Prostate gland (tissue), 2 donors: ENCODE results near the gene GRIN1. TPM values are rescaled to one million over a fixed set of nuclear protein-coding genes. Genes with fewer than 3 reads are reported as not detected.

Experiments
- DNase-seq: peaks from one replicate; pipeline ENCODE4 v3.0.0-alpha.2; 2019; ENCODE audit warnings: low spot score
- H3K27ac ChIP-seq, 2 donors: fragments of 200-600 bp; sonication (generic); 2 replicates each; pipeline ENCODE4 v1.5.1; 2017 to 2019
- H3K27me3 ChIP-seq: fragments of 200-600 bp; sonication (generic); replicated peaks from 2 replicates; pipeline ENCODE4 v1.5.1; 2019; ENCODE audit not compliant: insufficient read depth
- H3K36me3 ChIP-seq, 2 donors: fragments of 200-600 bp; sonication (generic); 1 replicate in 1 of 2; 2 replicates in 1 of 2; pipeline versions ENCODE4 v1.5.1 to v1.8.1; 2017 to 2019
- H3K4me1 ChIP-seq: fragments of 200-600 bp; sonication (generic); replicated peaks from 2 replicates; pipeline ENCODE4 v1.5.1; 2019
- H3K4me3 ChIP-seq, 2 donors: fragments of 200-600 bp; sonication (generic); 2 replicates each; pipeline ENCODE4 v1.5.1; 2017 to 2019
- H3K9me3 ChIP-seq: fragments of 200-600 bp; sonication (generic); 2 replicates; pipeline ENCODE4 v1.5.1; 2017
- POLR2A ChIP-seq: fragments of 450-650 bp; IDR thresholded peaks from one replicate; pipeline ENCODE4 v1.6.1; 2016; ENCODE audit warnings: antibody characterized with exemption, mild to moderate bottlenecking
- POLR2AphosphoS5 ChIP-seq: sonication (generic); formaldehyde crosslinking; IDR thresholded peaks from one replicate; pipeline ENCODE4 v1.6.1; 2017; ENCODE audit warnings: antibody characterized with exemption
- WGBS: methylation state at CpG from one replicate; pipeline ENCODE4 v1.1.5; 2018; 5-methylcytosine and 5-hydroxymethylcytosine counted together
- intact Hi-C: fragments of 100-400 bp; cut with DNase I; formaldehyde crosslinking; loops from one replicate; pipeline ENCODE4 v1.14.2; 2022
- total RNA-seq, 2 donors: library from RNA; depleted of rRNA; stranded (reverse); fragments of >200 nt; gene quantifications; one replicate each; pipeline ENCODE4 v1.1.0, GENCODE V29; 2016
- TF ChIP-seq, protein P1 (sequence below), 4 experiments: fragments of 200-600 bp in 2 of 4; fragments of 450-650 bp in 2 of 4; sonication (generic) in 2 of 4; IDR thresholded peaks; 1 replicate in 3 of 4; 2 replicates in 1 of 4; pipeline ENCODE4 v1.5.1; 2016 to 2019; ENCODE audit warnings: antibody characterized with exemption in 4 of 4, mild to moderate bottlenecking in 2 of 4, moderate library complexity in 2 of 4

The GRIN1 gene
- total RNA-seq, 2 donors from 2014 or later = 0.59 to 1.8 TPM

DNA sequence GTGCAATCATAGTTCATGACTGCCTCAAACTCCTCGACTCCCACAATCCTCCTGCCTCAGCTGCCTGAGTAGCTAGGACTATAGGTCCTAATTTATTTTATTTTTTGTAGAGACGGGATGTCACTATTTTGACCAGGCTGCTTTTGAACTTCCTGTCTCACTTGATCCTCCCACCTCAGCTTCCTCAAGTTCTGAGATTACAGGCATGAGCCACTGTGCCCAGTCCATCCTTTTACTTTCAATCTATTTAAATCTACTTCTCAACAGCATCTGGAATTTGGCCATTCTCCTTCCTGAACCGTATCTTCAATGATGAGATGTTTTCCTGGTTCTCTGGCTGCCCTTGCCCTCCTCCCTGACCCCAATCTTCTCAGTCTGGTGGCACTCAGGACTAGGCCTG is 12.2 kb upstream of the GRIN1 start:
- 60% methylated on average over 3 of the region's 3 CpGs for WGBS

DNA sequence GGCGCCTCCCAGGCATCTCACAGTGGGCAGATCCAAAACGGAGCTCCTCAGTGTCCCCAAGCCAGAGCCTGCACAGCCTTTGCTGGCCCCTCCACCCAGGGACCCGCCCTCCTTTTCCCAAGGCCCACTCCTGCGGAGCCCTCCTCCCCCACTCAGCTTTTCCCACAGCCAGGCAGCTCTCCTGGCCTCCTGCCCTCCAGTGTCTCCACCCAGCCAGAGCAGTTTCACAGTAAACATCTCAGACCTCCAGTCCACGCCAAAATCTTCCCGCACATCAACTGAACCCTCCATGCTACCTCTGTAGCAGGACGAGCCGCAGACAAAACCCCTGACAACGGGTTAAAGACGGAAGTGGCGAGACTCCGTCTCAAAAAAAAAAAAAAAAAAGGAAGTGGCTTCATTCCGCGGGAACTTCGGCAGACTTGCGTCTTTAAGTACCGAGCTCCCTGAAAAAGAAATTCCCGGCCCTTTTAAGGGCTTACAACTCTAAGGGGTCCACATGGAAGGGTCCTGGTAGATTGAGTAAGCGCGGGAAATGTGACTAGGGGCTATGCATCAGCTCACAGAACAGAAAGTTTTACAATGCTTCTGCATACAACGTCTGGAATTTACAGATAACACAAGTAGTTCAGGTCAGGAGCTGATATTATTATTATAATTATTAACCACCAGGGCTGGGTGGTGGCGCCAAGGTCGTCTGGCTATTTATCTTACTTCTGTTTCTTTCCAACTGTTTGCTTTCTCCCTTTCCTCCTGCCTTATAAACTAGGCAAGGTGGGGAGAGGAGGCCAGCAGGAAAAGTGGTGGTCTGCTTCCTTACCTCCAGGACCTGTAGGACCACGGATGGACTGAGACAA is 11.4 kb upstream of the GRIN1 start:
- H3K9me3 ChIP-seq = no peaks in the 10 kb centered on the region
- H3K27ac ChIP-seq = peak overlapping the region in 1 of 2 donors; percentile 11
- H3K4me1 ChIP-seq = peaks cover 4% of the 10 kb centered on the region
- DNase-seq = no peak
- no peak overlapping the region for H3K4me3 ChIP-seq
- intact Hi-C loops = no loop called here
- H3K36me3 ChIP-seq = no peaks in the 10 kb centered on the region
- H3K27me3 ChIP-seq = no peaks in the 10 kb centered on the region
- WGBS = 48% methylated on average over 24 of the region's 24 CpGs
- no peak for TF ChIP-seq POLR2AphosphoS5
- TF ChIP-seq POLR2A = no peak
- TF ChIP-seq, protein P1, sequence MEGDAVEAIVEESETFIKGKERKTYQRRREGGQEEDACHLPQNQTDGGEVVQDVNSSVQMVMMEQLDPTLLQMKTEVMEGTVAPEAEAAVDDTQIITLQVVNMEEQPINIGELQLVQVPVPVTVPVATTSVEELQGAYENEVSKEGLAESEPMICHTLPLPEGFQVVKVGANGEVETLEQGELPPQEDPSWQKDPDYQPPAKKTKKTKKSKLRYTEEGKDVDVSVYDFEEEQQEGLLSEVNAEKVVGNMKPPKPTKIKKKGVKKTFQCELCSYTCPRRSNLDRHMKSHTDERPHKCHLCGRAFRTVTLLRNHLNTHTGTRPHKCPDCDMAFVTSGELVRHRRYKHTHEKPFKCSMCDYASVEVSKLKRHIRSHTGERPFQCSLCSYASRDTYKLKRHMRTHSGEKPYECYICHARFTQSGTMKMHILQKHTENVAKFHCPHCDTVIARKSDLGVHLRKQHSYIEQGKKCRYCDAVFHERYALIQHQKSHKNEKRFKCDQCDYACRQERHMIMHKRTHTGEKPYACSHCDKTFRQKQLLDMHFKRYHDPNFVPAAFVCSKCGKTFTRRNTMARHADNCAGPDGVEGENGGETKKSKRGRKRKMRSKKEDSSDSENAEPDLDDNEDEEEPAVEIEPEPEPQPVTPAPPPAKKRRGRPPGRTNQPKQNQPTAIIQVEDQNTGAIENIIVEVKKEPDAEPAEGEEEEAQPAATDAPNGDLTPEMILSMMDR (IDR thresholded peaks at IDR 0.05) = no peak

More for the DNA sequence above, 12.2 kb upstream of the GRIN1 start:
- Histone ChIP-seq H3K36me3 (no peaks in the 10 kb centered on the region), H3K9me3 (no peaks in the 10 kb centered on the region), H3K27me3 (no peaks in the 10 kb centered on the region), H3K4me1 (peaks cover 4% of the 10 kb centered on the region), H3K4me3 (no peak overlapping the region), H3K27ac (peak overlapping the region in 1 of 2 donors; percentile 11)
- TF ChIP-seq POLR2AphosphoS5 = no peak
- TF ChIP-seq POLR2A = no peak
- TF ChIP-seq, protein P1 (IDR thresholded peaks at IDR 0.05) = no peak
- intact Hi-C loops = no loop called here
- no peak for DNase-seq

DNA sequence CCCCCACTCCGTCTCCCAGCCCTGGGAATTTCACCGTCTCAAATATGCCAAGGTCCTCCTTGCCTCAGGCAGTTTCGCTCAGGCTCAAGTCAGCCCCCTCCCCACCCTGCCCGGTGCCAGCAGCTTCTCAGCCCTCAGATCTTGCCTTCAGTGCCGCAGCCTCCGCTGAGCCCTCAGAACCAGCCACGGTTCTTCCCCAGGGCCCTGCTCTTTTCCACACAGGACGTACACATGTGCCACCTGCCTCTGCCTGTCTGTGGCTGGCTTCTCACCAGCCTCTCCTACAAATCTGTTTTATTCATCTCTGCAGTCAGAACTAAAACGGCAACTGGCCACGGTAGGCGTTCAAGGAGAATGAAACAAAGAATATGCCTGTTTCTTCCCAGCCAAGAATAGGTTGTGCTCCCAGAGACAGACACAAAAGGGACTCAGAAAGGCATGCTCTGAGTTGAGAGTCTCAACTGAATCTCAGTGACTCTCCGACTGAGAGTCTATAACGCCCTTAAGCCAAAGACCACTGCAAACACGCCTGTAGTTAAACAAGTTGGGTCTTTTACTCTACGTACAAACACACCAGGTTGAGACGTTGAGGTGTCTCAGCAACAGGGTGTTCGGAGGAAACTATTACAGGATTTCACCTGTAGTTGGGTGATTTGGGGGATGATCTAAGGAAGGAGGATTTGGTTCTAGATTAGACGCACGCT is 10.6 kb upstream of the GRIN1 start:
- Histone ChIP-seq H3K27me3 (no peaks in the 10 kb centered on the region), H3K4me3 (peak overlapping the region in 1 of 2 donors; percentile 69), H3K27ac (no peak overlapping the region), H3K9me3 (no peaks in the 10 kb centered on the region), H3K4me1 (peaks cover 4% of the 10 kb centered on the region), H3K36me3 (no peaks in the 10 kb centered on the region)
- TF ChIP-seq POLR2AphosphoS5 = no peak
- TF ChIP-seq POLR2A = no peak
- TF ChIP-seq, protein P1 (IDR thresholded peaks at IDR 0.05) = no peak
- intact Hi-C loops = no loop called here
- DNase-seq = no peak
- 76% methylated on average over 19 of the region's 19 CpGs for WGBS

DNA sequence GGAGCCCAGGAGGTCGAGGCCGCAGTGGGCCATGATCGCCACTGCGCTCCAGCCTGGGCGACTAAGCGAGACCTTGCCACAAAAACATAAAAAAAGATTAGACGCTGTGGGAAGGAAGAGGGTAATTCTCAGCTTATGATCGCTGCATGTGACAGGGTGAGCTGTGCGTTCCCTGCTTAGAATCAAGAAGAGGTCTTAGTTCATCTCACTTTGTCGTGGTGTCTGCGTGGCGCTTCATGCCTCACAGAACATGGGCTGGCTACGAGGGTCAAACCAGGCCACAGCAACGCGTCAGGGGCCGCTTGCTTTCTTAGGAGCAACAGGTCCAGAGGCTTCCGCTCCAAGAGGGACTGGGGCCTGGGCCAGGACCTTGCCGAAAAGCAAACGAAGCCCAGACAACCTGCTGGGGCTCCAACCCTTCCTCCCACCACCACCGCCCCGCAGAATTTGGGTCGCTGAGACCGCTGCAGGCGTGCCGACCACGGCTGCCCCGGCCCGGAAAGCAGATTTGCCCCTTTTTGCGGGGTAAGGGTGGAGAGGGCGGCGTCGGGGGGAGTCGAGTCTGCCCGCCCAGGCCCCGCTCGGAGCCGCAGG is 10.0 kb upstream of the GRIN1 start:
- TF ChIP-seq POLR2A (no peak), POLR2AphosphoS5 (no peak)
- TF ChIP-seq, protein P1 (IDR thresholded peaks at IDR 0.05) = no peak
- H3K9me3 ChIP-seq = no peaks in the 10 kb centered on the region
- intact Hi-C loops = no loop called here
- H3K4me1 ChIP-seq = peaks cover 4% of the 10 kb centered on the region
- peak overlapping the region; percentile 60 to 69 for H3K4me3 ChIP-seq
- peak overlapping the region; percentile 63 to 67 for H3K27ac ChIP-seq
- 24% methylated on average over 37 of the region's 37 CpGs for WGBS
- no peaks in the 10 kb centered on the region for H3K36me3 ChIP-seq
- no peak for DNase-seq
- no peaks in the 10 kb centered on the region for H3K27me3 ChIP-seq
